Occipital lobe (tissue), 2 donors: ENCODE results near the gene KLHL30. TPM values are rescaled to one million over a fixed set of nuclear protein-coding genes. Genes with fewer than 3 reads are reported as not detected.

Experiments used
- DNase-seq: peaks from one replicate; lab custom pipeline; 2025; lab: John Stamatoyannopoulos, UW
- total RNA-seq: library from RNA; depleted of rRNA; stranded (reverse); fragments of >200 nt; gene quantifications from one replicate; pipeline ENCODE4 v1.2.3, GENCODE V29; 2014

KLHL30 gene
- total RNA-seq, 1 donor from 2014 or later: 0.16 TPM

- no peak for DNase-seq
Observed at GRCh38 chr2:238130111-238130695, 8.3 kb upstream of the KLHL30 start.

GRCh38 chr2:238130696-238131628 lies 7.5 kb upstream of the KLHL30 start:
- no peak for DNase-seq

GRCh38 chr2:238131761-238132462 lies 6.6 kb upstream of the KLHL30 start:
- no peak for DNase-seq

- no peak for DNase-seq
Observed at GRCh38 chr2:238132463-238133450, 5.7 kb upstream of the KLHL30 start.

- no peak for DNase-seq
Observed at GRCh38 chr2:238133499-238134392, 4.7 kb upstream of the KLHL30 start.

GRCh38 chr2:238134393-238134785 lies 4.1 kb upstream of the KLHL30 start:
- DNase-seq: no peak

- DNase-seq: no peak
Observed at GRCh38 chr2:238135601-238136150, 2.8 kb upstream of the KLHL30 start.

GRCh38 chr2:238136820-238137537 lies 1.5 kb upstream of the KLHL30 start:
- no peak for DNase-seq

- DNase-seq: no peak
Observed at GRCh38 chr2:238137885-238138284, 583 bp upstream of the KLHL30 start.

- no peak for DNase-seq
Observed at GRCh38 chr2:238139196-238140039, 950 bp downstream of the KLHL30 start.

GRCh38 chr2:238140040-238140439 lies 1.6 kb downstream of the KLHL30 start:
- DNase-seq: no peak

GRCh38 chr2:238140721-238141540 lies 2.5 kb downstream of the KLHL30 start:
- no peak for DNase-seq

- DNase-seq: no peak
Observed at GRCh38 chr2:238141541-238142318, 3.3 kb downstream of the KLHL30 start.

GRCh38 chr2:238142382-238143205 lies 4.1 kb downstream of the KLHL30 start:
- DNase-seq: no peak

- no peak for DNase-seq
Observed at GRCh38 chr2:238143239-238143951, 4.9 kb downstream of the KLHL30 start.
